GM13976 (cell line): ENCODE measurements around the gene NRP2.

Experiments
- DNase-seq: peaks from one replicate; pipeline ENCODE4 v3.0.0; 2012; ENCODE audit warnings: low spot score
- CTCF ChIP-seq: IDR thresholded peaks from 2 replicates; pipeline ENCODE4 v1.5.1; 2012; ENCODE audit warnings: borderline replicate concordance, mild to moderate bottlenecking; ENCODE audit not compliant: insufficient read depth; ENCODE audit errors: extremely low read depth, missing control alignments, control extremely low read depth
- in situ Hi-C: fragments of 300-500 bp; cut with MboI; formaldehyde crosslinking; loops from one replicate; pipeline ENCODE4 v1.12.0; 2022; ENCODE audit warnings: low sequenced_read_pairs, mixed read lengths, inconsistent platforms; ENCODE audit not compliant: unreplicated experiment

NRP2 gene

GRCh38 chr2:205765151-205765550, 82.8 kb downstream of the NRP2 start:
- no peak for DNase-seq
- in situ Hi-C loops: no loop called here
- TF ChIP-seq CTCF: no peak

GRCh38 chr2:205766779-205767359, 84.6 kb downstream of the NRP2 start:
- DNase-seq: peak; percentile 67

GRCh38 chr2:205767617-205768016, 85.3 kb downstream of the NRP2 start:
- TF ChIP-seq CTCF: no peak
- in situ Hi-C loops: no loop called here

More at GRCh38 chr2:205766779-205767359, 84.6 kb downstream of the NRP2 start:
- TF ChIP-seq CTCF: peak; percentile 75
- in situ Hi-C loops: no loop called here

GRCh38 chr2:205768341-205768740, 86.0 kb downstream of the NRP2 start:
- DNase-seq: no peak
- no peak for TF ChIP-seq CTCF
- in situ Hi-C loops: no loop called here

More at GRCh38 chr2:205767617-205768016, 85.3 kb downstream of the NRP2 start:
- no peak for DNase-seq

GRCh38 chr2:205768815-205769494, 86.7 kb downstream of the NRP2 start:
- in situ Hi-C loops: no loop called here
- no peak for DNase-seq

GRCh38 chr2:205769495-205769850, 87.2 kb downstream of the NRP2 start:
- in situ Hi-C loops: no loop called here
- TF ChIP-seq CTCF: no peak
- DNase-seq: no peak

More at GRCh38 chr2:205768815-205769494, 86.7 kb downstream of the NRP2 start:
- no peak for TF ChIP-seq CTCF
